HL-60/S4 (cell line): ENCODE results near the gene PTGS1.

Experiments used
- in situ Hi-C: fragments of 300-500 bp; cut with MboI; formaldehyde crosslinking; loops from 2 replicates; pipeline ENCODE4 v1.14.3; 2022; ENCODE audit warnings: low sequenced_read_pairs

The PTGS1 gene

DNA sequence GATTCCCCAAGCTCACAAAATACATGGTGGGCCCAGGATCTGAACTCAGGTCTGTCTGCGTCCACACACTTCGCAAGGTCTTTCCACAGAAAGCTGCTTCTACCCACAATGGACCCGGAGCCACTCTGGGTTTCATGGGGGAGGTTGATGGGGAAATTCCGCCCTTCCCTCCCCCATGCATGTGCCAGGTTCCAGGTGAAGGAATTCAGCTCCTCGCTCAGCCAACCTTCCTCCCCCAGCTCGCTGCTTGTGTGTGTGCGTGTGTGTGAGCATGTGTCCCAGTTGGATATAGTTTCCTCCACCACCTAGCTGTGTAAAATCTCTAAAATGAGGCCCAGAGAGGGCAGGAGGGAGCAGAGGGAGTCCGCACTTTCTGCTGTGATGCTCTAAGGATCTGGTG, 1.0 kb downstream of the PTGS1 start:
- in situ Hi-C loops = no loop called here

DNA sequence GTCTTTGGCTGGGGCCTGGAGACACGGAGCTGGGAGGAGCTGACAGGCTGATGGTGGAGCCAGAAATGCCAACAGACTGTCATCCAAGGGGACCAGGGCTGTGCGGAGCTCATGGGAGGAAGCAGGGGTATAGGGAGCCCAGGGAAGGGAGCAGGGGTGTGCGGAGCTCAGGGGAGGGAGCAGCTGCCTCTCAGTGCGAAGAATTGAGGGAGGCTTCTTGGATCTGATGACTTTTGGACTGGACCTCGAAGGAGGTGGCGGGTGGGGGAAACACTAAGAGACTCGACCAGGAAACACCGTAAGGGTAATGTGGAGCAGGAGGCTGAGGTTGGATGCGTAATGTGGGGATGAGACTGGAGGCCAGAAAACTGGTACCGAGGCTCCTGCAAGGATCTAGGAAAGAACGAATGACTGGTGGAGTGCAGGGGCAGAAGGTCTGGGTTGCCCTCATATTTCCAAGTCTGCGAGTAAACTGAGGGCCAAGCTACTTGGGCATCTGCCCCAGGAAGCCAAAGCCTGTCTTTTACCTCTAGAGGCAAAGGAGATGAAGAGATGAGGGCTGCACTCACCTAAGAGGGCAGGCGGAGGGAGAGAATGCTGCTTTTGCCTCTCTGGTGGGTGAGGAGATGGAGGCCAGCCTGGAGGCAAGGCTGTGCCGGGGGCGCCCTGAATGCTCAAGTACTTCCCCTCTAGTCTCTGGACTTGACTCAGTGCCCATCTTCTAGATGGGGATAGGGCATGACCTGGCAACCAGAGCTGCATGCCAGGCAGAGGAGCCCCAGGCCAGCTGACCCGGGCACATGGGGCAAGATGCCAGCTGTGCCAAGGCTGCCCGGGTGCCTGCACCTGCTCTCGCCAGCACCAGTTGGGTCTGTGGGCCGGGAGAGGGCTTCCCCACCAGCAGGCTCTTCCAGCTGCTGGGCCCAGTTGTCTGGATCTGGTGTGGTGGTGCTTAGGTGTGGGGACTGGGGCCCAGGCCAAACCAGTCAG, 2.3 kb downstream of the PTGS1 start:
- in situ Hi-C loops = no loop called here

DNA sequence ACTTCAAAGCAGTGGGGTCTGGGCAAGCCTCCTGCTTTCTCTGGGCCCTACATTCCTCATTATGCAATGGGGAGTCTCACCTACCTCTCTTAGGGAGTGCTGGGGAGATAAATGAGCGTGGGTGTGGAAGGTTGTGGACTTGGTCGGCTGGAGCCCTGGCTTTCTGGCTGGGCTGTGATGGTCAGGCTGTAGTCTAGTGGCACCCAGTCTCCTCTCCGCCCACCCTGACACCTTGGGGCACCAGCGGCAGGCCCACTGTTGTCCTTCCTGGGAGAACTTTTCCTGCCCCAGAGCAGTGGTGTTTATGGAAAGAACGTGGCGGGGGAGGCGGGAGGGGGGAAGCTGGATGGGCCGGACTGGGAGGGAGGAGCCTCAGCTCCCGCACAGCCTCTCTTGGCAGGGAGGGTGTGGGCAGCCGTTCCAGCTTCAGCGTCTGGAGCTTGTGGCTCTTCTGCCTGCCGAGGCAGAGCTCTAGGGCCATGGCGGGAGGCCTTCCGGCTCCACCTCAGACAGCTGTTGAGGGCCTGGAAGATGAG, 4.1 kb downstream of the PTGS1 start:
- in situ Hi-C loops = no loop called here

DNA sequence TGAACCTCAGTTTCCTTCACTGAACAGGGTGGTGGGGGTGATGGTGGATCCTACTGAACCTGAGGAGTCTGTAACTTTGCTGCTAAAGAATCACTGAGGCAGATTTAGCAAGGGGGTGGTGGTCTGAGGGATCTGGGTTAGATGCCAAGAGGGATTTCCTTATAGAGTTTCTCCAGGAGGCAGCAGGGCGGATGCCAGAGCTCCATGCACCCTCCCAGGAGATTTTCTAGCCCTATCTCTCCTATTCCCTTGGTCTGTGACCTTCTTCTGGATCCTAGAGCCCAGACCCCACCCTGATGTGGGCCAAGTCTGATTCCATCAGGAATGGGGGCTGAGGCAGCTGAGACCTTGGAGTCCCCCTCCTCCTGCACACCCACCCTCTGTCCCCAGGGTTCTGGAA, 6.0 kb downstream of the PTGS1 start:
- in situ Hi-C loops = no loop called here

DNA sequence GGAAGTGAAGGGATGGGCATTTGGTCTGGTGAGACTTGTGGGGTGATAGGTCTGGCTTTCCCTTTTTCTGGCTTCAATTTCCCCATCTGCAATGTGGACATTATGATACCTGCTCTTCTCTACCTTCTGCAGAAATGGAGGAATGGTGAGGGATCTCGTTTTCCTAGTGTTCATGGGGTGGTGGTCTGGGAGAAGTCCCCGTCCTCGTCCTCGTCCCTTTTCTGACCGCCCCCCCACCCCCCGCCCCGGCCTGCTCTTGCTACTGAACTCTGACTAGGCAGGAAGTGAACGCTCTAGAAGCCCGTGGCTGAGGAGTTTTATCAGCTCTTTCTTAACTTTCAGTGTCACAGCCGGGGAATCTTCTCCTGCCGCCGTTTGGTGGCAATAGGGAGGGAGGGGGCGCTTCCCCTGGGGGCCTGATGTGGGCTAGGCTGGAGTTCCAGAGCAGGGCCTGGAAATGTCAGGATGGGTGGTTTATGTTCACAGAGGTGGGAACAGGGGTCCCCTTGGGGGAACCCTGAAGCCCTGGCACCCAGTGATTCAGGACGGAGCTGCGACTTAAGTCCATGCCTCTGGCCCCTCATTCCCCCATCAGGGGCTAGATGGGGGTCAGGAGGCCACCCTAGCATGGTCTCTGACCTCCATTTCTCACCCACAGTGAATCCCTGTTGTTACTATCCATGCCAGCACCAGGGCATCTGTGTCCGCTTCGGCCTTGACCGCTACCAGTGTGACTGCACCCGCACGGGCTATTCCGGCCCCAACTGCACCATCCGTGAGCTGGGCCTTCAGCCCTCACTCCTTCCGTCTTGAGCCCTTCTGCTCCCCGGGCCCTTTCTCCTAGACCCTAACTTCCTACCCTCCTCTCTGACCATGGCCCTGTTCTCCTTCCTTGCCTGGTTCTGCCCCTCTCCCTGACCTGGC, 6.7 kb downstream of the PTGS1 start:
- in situ Hi-C loops = no loop called here

DNA sequence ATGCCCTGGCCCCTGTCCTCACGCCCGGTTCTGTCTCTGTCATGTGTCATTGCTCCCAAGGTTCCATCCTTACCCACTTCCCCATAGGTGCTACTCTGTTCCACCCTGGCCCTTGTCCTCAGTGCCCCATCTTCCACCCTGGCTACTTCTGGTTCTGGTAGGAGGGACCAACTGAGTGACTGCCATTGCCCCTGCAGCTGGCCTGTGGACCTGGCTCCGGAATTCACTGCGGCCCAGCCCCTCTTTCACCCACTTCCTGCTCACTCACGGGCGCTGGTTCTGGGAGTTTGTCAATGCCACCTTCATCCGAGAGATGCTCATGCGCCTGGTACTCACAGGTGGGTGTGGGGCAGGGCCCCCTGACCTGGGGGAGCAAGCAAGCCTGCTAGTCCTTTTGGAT, 7.4 kb downstream of the PTGS1 start:
- in situ Hi-C loops = no loop called here

DNA sequence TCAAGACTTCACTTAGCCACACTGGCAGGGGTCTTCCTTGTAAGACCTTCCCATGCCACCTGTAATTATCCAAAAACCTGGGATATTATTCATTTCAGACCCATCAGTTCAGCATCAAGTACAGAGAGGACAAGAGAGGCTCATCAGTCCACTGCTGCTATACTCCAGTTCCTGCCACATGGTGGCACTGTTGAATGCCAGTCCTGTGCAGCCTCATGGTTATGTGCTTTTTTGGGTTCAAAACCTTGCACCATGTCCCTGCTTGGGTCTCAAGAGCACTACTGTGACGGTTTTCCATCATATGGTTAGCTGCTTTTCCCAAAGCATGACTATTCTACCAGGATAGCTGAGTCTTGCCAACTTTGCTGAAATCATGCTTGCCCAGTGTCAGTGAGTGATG, 8.5 kb downstream of the PTGS1 start:
- in situ Hi-C loops = no loop called here

DNA sequence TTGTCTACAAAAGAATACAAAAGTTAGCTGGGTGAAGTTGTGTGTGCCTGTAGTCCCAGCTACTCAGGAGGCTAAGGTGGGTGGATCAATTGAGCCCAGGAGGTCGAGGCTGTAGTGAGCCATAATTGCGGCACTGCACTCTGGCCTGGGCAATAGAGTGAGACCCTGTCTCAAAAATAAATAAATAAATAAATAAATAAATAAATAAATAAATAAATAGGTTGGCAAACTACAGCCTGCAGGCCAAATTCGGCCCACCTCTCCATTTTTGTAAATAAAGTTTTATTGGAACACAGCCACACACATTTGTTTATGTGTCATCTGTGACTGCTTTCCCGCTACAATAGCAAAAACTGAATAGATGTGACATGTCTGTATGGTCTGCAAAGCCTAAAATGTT, 9.5 kb downstream of the PTGS1 start:
- in situ Hi-C loops = no loop called here

DNA sequence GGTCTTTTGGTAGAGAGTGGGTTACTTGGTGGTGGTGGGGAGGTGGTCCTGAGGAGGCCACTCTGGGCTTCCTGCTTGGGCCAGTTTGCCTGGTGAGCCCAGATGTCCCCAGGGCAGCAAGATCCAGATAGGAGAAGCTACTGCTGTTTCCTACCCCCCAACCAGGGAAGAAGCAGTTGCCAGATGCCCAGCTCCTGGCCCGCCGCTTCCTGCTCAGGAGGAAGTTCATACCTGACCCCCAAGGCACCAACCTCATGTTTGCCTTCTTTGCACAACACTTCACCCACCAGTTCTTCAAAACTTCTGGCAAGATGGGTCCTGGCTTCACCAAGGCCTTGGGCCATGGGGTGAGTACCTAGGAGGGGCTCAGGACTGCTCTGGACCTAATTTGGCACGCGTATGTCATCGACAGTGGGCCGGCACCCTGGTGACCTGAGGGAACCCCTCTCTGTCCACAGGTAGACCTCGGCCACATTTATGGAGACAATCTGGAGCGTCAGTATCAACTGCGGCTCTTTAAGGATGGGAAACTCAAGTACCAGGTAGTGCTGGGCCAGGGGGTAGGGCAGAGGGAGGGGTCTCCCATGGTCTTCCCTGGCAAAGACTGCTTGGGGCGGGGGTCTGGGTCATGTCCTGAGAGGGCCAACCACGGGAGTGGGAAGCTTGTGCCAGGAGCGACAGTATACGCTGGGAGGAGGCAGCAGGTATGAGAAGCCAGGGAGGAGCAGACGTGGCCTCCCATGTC, 10.6 kb downstream of the PTGS1 start:
- in situ Hi-C loops = no loop called here

DNA sequence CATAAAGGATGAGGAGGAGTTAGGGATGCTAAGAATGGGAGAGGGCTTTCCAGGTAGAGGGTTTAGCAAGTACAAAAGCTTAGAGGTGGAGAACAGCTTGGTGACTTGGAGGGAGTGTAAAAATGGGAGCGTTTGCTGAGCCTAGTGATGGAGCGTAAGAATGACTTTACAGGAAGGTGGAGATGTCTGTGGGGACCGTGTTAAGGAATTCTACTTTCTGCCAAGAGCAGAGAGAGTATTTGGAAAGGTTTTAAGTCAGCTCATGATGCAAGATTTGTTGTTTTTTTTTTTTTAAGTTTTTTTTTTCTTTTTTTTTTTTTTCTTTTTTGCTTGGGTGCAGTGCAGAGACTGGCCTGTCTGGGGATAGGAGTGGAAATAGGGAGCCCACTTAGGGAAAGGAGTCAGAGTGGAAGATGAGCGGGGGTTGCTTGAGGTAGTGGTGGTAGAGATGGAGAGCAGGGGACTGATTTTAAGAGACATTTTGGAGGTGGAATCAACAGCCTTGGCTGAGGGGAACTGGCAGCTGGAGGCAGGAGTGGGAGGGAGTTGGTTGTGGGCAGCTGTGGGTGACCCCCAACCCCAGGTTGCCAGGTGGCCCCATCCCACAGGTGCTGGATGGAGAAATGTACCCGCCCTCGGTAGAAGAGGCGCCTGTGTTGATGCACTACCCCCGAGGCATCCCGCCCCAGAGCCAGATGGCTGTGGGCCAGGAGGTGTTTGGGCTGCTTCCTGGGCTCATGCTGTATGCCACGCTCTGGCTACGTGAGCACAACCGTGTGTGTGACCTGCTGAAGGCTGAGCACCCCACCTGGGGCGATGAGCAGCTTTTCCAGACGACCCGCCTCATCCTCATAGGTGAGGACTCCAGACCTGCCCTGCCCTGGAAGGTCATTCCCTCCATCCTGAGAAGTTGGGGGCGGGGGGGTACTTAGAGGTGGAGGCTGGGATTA, 12.4 kb downstream of the PTGS1 start:
- in situ Hi-C loops = no loop called here

DNA sequence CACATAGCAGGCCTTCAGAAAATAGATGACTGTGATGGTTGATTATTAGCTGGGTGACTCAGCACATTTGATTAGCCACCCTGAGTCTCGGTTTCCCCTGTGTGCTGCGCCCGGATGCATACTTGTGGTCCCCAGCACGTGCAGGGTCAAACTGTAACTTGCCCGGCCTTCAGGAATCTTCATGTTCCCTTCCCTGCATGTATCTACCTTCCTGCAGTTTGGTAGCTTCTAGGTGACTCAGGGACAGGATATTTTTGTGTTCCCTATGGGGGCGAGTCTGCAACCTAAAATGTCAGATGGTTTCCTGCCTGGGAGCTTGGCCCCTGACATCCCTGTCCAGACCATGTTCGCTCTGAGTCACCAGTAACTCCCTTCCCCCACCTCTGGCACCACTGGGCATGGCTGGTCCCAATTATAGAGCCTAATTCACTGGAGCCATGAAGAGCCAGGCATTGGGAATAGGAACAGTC, 13.2 kb downstream of the PTGS1 start:
- in situ Hi-C loops = no loop called here

DNA sequence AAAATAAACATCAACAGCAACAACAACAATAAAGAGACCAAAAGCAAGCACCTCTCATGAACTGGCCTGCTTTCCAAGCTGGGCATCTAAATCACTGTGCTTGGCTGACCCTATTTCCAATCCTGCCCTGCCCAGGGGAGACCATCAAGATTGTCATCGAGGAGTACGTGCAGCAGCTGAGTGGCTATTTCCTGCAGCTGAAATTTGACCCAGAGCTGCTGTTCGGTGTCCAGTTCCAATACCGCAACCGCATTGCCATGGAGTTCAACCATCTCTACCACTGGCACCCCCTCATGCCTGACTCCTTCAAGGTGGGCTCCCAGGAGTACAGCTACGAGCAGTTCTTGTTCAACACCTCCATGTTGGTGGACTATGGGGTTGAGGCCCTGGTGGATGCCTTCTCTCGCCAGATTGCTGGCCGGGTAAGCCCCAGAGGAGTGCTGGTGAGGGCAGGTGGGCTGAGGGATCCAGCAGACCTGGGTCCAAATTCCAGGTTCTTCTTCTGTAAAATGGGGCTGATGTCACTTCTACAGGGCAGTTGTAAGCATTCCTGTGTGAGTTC, 15.6 kb downstream of the PTGS1 start:
- in situ Hi-C loops = no loop called here

DNA sequence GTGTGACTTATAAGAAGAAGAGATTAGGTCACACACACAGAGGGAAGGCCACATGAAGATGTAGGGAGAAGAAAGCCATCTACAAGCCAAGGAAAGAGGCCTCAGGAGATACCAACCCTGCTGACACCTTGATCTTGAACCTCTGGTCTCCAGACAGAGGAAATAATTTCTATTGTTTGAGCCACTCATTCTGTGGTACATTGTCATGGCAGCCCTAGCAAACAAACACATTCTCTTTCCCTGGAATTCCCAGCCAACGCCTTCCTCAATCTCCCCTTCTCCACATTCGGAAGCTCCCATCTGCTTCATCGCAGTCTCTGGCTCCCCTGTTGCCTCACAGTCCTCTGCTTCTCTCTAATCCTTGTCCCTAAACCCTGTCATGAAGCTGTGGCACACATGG, 16.7 kb downstream of the PTGS1 start:
- in situ Hi-C loops = no loop called here

DNA sequence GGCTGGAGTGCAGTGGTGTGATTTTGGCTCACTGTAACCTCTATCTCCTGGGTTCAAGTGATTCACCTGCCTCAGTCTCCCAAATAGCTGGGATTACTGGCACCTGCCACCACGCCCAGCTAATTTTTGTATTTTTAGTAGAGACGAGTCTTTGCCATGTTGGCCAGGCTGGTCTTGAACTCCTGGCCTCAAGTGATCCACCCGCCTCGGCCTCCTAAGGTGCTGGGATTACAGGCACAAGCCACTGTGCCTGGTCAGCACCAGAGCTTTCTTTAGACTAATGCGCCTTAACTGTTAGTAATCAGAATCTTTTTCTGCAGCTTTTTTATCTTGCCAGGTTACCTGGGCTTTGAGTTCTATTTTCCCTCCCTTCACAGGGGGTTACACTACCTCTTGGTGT, 18.4 kb downstream of the PTGS1 start:
- in situ Hi-C loops = no loop called here

DNA sequence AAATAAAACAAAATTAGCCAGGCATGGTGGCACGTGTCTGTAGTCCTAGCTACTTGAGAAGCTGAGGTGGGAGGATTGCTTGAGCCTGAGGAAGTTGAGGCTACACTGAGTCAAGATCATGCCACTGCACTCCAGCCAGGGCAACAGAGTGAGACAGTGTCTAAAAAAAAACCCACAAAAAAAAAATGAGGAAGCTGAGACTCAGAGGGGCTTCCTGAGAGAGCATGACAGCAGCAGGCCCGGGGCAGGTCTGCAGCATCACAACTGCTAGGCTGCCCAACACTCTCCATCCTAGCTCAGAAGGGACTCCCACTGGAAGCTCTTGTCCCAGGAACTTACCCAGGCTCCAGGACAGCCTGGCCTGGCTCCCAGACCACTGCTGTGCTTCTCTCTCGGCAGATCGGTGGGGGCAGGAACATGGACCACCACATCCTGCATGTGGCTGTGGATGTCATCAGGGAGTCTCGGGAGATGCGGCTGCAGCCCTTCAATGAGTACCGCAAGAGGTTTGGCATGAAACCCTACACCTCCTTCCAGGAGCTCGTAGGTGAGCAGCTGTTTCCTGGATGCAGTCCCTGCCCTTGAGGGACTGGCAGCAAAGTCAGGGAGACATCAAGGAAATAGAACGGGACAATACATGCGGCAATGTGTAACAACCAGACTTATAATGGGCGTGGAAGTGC, 19.1 kb downstream of the PTGS1 start:
- in situ Hi-C loops = no loop called here

DNA sequence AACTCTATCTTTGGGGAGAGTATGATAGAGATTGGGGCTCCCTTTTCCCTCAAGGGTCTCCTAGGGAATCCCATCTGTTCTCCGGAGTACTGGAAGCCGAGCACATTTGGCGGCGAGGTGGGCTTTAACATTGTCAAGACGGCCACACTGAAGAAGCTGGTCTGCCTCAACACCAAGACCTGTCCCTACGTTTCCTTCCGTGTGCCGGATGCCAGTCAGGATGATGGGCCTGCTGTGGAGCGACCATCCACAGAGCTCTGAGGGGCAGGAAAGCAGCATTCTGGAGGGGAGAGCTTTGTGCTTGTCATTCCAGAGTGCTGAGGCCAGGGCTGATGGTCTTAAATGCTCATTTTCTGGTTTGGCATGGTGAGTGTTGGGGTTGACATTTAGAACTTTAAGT, 21.5 kb downstream of the PTGS1 start:
- in situ Hi-C loops = no loop called here

DNA sequence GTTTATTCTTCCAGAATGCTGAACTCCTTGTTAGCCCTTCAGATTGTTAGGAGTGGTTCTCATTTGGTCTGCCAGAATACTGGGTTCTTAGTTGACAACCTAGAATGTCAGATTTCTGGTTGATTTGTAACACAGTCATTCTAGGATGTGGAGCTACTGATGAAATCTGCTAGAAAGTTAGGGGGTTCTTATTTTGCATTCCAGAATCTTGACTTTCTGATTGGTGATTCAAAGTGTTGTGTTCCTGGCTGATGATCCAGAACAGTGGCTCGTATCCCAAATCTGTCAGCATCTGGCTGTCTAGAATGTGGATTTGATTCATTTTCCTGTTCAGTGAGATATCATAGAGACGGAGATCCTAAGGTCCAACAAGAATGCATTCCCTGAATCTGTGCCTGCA, 21.9 kb downstream of the PTGS1 start:
- in situ Hi-C loops = no loop called here

DNA sequence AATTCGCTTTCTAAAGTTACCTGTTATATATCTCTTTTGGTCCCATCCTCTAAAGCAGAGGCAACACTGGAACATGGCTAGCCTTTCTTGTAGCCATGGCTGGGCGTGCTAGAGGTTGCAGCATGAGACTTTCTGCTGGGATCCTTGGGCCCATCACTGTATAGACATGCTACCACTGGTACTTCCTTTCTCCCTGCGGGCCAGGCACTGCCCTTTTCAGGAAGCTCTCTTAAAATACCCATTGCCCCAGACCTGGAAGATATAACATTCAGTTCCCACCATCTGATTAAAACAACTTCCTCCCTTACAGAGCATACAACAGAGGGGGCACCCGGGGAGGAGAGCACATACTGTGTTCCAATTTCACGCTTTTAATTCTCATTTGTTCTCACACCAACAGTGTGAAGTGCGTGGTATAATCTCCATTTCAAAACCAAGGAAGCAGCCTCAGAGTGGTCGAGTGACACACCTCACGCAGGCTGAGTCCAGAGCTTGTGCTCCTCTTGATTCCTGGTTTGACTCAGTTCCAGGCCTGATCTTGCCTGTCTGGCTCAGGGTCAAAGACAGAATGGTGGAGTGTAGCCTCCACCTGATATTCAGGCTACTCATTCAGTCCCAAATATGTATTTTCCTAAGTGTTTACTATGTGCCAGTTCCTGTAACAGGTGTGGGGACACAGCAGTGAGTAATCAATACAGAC, 22.6 kb downstream of the PTGS1 start:
- in situ Hi-C loops = no loop called here
